HepG2 (cell line): ENCODE measurements around the gene ACD. TPM values are rescaled to one million over a fixed set of nuclear protein-coding genes. Genes with fewer than 3 reads are reported as not detected.

Source experiments
- BATF2 ChIP-seq: sonication (generic); formaldehyde crosslinking; IDR thresholded peaks from 2 replicates; pipeline ENCODE4 v1.8.0; 2022; ENCODE audit warnings: mild to moderate bottlenecking, missing genetic modification reagents, moderate library complexity
- CAMTA2 ChIP-seq: sonication (generic); formaldehyde crosslinking; IDR thresholded peaks from 2 replicates; pipeline ENCODE4 v1.4.0; 2020; ENCODE audit warnings: mild to moderate bottlenecking, missing genetic modification reagents, borderline replicate concordance
- CREB1 ChIP-seq, 2 experiments: fragments of 450-650 bp in 1 of 2; IDR thresholded peaks; 2 replicates each; pipeline ENCODE4 v1.6.1; 2016 to 2017; ENCODE audit warnings: control low read depth in 1 of 2, mild to moderate bottlenecking in 1 of 2, missing compliant biosample characterization in 1 of 2, missing genetic modification characterization in 1 of 2
- GATA4 ChIP-seq: sonication (generic); IDR thresholded peaks from 2 replicates; pipeline ENCODE4 v1.6.1; 2016; ENCODE audit warnings: antibody characterized with exemption, low read depth, borderline replicate concordance
- HOXA5 ChIP-seq: sonication (generic); formaldehyde crosslinking; IDR thresholded peaks from 2 replicates; pipeline ENCODE4 v1.4.0; 2020; ENCODE audit warnings: missing genetic modification reagents
- MYC ChIP-seq: sonication (generic); formaldehyde crosslinking; IDR thresholded peaks from 2 replicates; pipeline ENCODE4 v1.9.0; 2021; ENCODE audit warnings: missing genetic modification reagents, borderline replicate concordance
- RBM22 ChIP-seq: fragments of 200-400 bp; formaldehyde crosslinking; optimal IDR thresholded peaks from 2 replicates; pipeline ENCODE3; 2017; ENCODE audit warnings: mild to moderate bottlenecking, low read length, moderate library complexity
- REPIN1 ChIP-seq: sonication (generic); formaldehyde crosslinking; IDR thresholded peaks from 2 replicates; pipeline ENCODE4 v1.8.0; 2022; ENCODE audit warnings: missing genetic modification reagents, low read depth, mild to moderate bottlenecking, borderline replicate concordance
- RFXAP ChIP-seq: sonication (generic); formaldehyde crosslinking; IDR thresholded peaks from 2 replicates; pipeline ENCODE4 v1.4.0; 2020; ENCODE audit warnings: missing genetic modification reagents, borderline replicate concordance
- SALL2 ChIP-seq: sonication (generic); formaldehyde crosslinking; IDR thresholded peaks from 2 replicates; pipeline ENCODE4 v1.8.1; 2023; ENCODE audit warnings: mild to moderate bottlenecking, missing genetic modification reagents, inconsistent platforms
- SRSF9 ChIP-seq: fragments of 200-400 bp; formaldehyde crosslinking; IDR thresholded peaks from 2 replicates; pipeline ENCODE4 v1.6.1; 2018; ENCODE audit warnings: borderline replicate concordance, mild to moderate bottlenecking, low read depth, low read length; ENCODE audit not compliant: insufficient read depth, poor library complexity, severe bottlenecking
- XRCC5 ChIP-seq: fragments of 200-400 bp; formaldehyde crosslinking; optimal IDR thresholded peaks from 2 replicates; pipeline ENCODE3; 2017; ENCODE audit warnings: mild to moderate bottlenecking, low read length
- ZBED4 ChIP-seq: sonication (generic); formaldehyde crosslinking; IDR thresholded peaks from 2 replicates; pipeline ENCODE4 v1.4.0; 2020; ENCODE audit warnings: missing genetic modification reagents, borderline replicate concordance
- ZFP1 ChIP-seq: IDR thresholded peaks from 2 replicates; pipeline ENCODE4 v1.6.1; 2016
- ZFP82 ChIP-seq: sonication (generic); formaldehyde crosslinking; IDR thresholded peaks from 2 replicates; pipeline ENCODE4 v1.5.1; 2020; ENCODE audit warnings: mild to moderate bottlenecking, missing genetic modification reagents, borderline replicate concordance
- ZNF343 ChIP-seq: sonication (generic); formaldehyde crosslinking; IDR thresholded peaks from 2 replicates; pipeline ENCODE4 v1.4.0; 2020; ENCODE audit warnings: mild to moderate bottlenecking, missing genetic modification reagents
- ZNF484 ChIP-seq: sonication (generic); formaldehyde crosslinking; IDR thresholded peaks from 2 replicates; pipeline ENCODE4 v1.5.1; 2020; ENCODE audit warnings: mild to moderate bottlenecking, low read depth, missing genetic modification reagents, borderline replicate concordance
- ZNF530 ChIP-seq: sonication (generic); formaldehyde crosslinking; IDR thresholded peaks from 2 replicates; pipeline ENCODE4 v1.5.0; 2020; ENCODE audit warnings: low read depth, mild to moderate bottlenecking, missing genetic modification reagents
- ZNF614 ChIP-seq: IDR thresholded peaks from 2 replicates; pipeline ENCODE4 v1.6.1; 2018; ENCODE audit warnings: missing biosample characterization, missing genetic modification reagents, inconsistent platforms, borderline replicate concordance
- ZNF777 ChIP-seq: sonication (generic); formaldehyde crosslinking; IDR thresholded peaks from 2 replicates; pipeline ENCODE4 v1.4.0; 2020; ENCODE audit warnings: missing genetic modification reagents
- polyA plus RNA-seq, 8 experiments: library from polyadenylated mRNA; depleted of rRNA in 3 of 8; stranded (reverse) in 7 of 8; unstranded in 1 of 8; fragments of >200 nt; fragmentation: Illumina TruSeq in 4 of 8; extraction: Trizol in 4 of 8; gene quantifications; 2 replicates each; pipeline versions ENCODE4 v1.2.1 to v1.2.3, GENCODE V29; 2011 to 2016; ENCODE audit warnings: low read depth in 4 of 8, missing spikeins in 1 of 8, mixed read lengths in 1 of 8; ENCODE audit not compliant: insufficient read depth in 1 of 8
- total RNA-seq, 5 experiments: library from RNA; depleted of rRNA; stranded (reverse); fragments of >200 nt; fragmentation: Illumina TruSeq; extraction: Trizol; gene quantifications; 2 replicates each; pipeline ENCODE4 v1.2.3, GENCODE V29; 2016; ENCODE audit warnings: low read depth in 1 of 5
- TF ChIP-seq, protein P1 (sequence below): sonication (generic); formaldehyde crosslinking; IDR thresholded peaks from 2 replicates; pipeline ENCODE4 v1.4.0; 2020; ENCODE audit warnings: missing genetic modification reagents, mild to moderate bottlenecking, borderline replicate concordance

Gene ACD
- total and polyA plus RNA-seq, 2 of the 13 experiments (the other 11 are each of a cell fraction or from before 2014, with no cell fraction given) = 32.6 to 38.3 TPM

DNA sequence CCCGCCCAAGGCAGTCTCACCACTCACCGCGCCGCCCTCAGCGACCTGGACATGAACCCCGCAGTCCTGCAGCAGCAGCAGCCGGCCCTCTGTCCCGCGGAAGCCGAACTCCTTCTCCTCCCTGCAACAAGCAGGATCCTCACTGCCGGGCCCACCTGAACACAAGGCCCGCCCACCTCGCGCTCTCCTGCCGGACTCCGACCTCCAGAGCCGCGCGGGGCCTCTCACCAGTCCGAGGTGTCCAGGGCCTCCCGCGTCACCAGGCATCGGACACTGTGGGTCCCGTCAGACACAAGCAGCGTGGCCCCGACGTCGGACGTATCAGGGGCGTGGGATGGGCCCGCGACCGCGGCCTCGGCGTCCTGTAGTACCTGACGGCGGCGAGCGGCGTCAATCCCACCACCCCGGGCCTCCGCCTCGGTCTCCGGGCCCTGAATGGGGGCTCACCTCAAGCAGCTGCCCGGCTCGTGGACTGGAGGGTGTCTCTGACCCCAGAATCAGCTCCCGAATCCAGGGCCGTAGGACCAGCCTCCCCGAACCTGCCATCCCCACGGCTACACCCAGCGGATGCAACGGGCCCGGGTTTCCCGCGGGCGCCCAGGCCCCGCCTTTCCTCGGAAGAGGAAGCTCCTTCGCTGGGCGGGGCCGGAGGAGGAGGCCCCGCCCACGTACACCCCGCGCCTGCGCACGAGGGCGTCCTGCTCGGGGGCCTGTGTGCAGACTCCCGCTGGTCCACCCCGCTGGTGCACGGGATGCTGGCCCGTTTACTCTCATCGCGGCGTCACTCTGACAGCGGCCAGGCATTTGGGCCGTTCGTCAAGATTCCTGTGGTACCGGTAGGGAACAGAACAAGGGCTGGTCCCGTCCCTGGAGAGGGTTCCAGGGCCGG, at the start of gene ACD (continued):
- no peak for TF ChIP-seq SRSF9
- peak; percentile 61 for TF ChIP-seq ZFP1 (CRISPR knock-in tag)
- TF ChIP-seq, protein P1, sequence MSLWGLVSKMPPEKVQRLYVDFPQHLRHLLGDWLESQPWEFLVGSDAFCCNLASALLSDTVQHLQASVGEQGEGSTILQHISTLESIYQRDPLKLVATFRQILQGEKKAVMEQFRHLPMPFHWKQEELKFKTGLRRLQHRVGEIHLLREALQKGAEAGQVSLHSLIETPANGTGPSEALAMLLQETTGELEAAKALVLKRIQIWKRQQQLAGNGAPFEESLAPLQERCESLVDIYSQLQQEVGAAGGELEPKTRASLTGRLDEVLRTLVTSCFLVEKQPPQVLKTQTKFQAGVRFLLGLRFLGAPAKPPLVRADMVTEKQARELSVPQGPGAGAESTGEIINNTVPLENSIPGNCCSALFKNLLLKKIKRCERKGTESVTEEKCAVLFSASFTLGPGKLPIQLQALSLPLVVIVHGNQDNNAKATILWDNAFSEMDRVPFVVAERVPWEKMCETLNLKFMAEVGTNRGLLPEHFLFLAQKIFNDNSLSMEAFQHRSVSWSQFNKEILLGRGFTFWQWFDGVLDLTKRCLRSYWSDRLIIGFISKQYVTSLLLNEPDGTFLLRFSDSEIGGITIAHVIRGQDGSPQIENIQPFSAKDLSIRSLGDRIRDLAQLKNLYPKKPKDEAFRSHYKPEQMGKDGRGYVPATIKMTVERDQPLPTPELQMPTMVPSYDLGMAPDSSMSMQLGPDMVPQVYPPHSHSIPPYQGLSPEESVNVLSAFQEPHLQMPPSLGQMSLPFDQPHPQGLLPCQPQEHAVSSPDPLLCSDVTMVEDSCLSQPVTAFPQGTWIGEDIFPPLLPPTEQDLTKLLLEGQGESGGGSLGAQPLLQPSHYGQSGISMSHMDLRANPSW = peak; percentile 76; the same call in 1 of the 2 replicates
- TF ChIP-seq SALL2 (CRISPR knock-in tag) = no peak; the same call in 1 of the 2 replicates
- TF ChIP-seq ZNF614 (CRISPR knock-in tag) = no peak; the same call in 1 of the 2 replicates
- no peak for TF ChIP-seq ZNF343
- peak; percentile 67; the same call in 1 of the 2 replicates for TF ChIP-seq REPIN1 (CRISPR knock-in tag)
- peak; percentile 63; the same call in 1 of the 2 replicates for TF ChIP-seq MYC (CRISPR knock-in tag)
- TF ChIP-seq ZNF777 (CRISPR knock-in tag) = peak; percentile 83
- peak; percentile 67 for TF ChIP-seq CREB1 (IDR thresholded peaks at IDR 0.05)
- no peak for TF ChIP-seq CREB1 (CRISPR knock-in tag; IDR thresholded peaks at IDR 0.05)
- TF ChIP-seq ZNF484 (CRISPR knock-in tag) = 0 out of 2 replicates have a peak, but pooled peaks have one; percentile 83
- TF ChIP-seq ZBED4 = peak; percentile 31
- no peak for TF ChIP-seq RBM22
- peak; percentile 78 for TF ChIP-seq XRCC5
- TF ChIP-seq GATA4 = peak; percentile 64; the same call in 1 of the 2 replicates
- no peak; the same call in 1 of the 2 replicates for TF ChIP-seq BATF2 (CRISPR knock-in tag)
- TF ChIP-seq CAMTA2 = 0 out of 2 replicates have a peak, but pooled peaks have one; percentile 71
- TF ChIP-seq RFXAP = no peak; the same call in 1 of the 2 replicates
- peak; percentile 73; the same call in 1 of the 2 replicates for TF ChIP-seq ZNF530
- TF ChIP-seq HOXA5 (CRISPR knock-in tag) = peak; percentile 52
- peak; percentile 92; the same call in 1 of the 2 replicates for TF ChIP-seq ZFP82
